Measurements from ENCODE around the gene KANK4.

The KANK4 gene

GRCh38 chr1:62237950-62238374, 81.3 kb downstream of the KANK4 start:
- TF ChIP-seq, protein P1, sequence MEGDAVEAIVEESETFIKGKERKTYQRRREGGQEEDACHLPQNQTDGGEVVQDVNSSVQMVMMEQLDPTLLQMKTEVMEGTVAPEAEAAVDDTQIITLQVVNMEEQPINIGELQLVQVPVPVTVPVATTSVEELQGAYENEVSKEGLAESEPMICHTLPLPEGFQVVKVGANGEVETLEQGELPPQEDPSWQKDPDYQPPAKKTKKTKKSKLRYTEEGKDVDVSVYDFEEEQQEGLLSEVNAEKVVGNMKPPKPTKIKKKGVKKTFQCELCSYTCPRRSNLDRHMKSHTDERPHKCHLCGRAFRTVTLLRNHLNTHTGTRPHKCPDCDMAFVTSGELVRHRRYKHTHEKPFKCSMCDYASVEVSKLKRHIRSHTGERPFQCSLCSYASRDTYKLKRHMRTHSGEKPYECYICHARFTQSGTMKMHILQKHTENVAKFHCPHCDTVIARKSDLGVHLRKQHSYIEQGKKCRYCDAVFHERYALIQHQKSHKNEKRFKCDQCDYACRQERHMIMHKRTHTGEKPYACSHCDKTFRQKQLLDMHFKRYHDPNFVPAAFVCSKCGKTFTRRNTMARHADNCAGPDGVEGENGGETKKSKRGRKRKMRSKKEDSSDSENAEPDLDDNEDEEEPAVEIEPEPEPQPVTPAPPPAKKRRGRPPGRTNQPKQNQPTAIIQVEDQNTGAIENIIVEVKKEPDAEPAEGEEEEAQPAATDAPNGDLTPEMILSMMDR (IDR thresholded peaks at IDR 0.05; ENCODE audit: low read depth, low read length) = no peak
- no peak for DNase-seq (ENCODE audit: extremely low read depth, low read depth)

DNA sequence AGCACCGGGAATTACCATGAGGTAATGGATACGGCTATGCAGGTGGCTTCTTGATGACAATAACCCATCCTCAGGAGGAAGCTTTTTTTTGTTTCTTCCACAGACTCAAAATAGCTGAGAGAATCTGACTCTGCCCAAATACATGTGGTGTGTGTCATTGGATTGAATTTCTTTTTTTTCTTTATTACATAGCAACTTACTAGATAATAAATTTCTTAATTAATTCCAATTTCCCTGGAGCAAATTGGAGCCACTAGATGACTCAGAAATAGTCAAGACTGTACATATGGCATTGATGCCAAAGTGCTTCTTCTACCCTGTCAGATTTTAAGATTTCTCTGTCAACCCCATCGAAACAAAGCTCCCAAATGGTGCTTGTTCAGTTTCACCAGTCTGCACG, 81.9 kb downstream of the KANK4 start:
- DNase-seq (ENCODE audit: extremely low read depth, low read depth) = no peak
- TF ChIP-seq, protein P1 (IDR thresholded peaks at IDR 0.05; ENCODE audit: low read depth, low read length) = no peak

DNA sequence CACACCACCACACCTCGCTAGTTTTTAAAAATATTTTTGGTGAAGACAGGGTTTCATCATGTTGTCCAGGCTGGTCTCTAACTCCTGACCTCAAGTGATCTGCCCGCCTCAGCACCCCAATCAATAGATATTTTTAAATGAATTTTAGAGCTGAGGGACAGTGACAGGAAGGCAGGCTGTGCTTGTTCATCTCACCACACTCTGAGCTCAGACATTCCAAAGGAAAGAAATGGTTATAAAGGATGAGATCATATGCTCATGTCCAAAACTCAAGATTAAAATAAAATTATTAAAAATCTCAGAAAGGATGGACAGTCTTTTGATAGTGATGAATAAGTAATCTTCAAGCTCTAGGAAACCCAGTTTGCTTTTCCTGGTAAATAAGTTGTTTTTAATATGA, 83.7 kb downstream of the KANK4 start:
- no peak for DNase-seq (ENCODE audit: extremely low read depth, low read depth)
- TF ChIP-seq, protein P1 (IDR thresholded peaks at IDR 0.05; ENCODE audit: low read depth, low read length) = no peak

- DNase-seq (ENCODE audit: extremely low read depth, low read depth) = no peak
- TF ChIP-seq, protein P1 (IDR thresholded peaks at IDR 0.05; ENCODE audit: low read depth, low read length) = no peak
Observed at GRCh38 chr1:62234688-62235087, 84.5 kb downstream of the KANK4 start.

DNA sequence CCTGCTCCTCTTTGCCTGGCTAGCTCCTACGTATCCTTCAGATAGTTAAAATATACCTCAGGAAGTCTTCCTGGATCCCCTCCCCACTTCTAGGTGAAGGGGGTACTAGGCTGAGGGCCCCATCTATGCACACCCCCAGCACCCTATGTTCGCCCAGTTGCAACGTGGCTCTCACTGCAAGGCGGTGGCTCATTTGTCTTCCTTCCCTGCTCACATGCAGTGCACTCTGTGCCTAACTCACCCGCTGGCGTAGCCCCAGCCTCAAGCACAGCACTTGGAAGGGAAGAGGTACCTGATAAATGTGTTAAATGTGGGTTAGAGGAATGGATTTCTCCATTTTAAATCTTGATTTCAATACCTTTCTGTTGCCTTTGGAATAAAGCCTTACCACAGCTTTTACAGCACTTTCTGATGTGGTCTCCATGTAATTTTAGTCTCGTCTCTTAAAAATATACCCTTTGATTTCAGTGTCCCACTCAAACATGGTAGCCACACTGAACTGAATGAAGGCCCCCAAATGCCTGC, 85.2 kb downstream of the KANK4 start:
- DNase-seq (ENCODE audit: extremely low read depth, low read depth) = no peak
- TF ChIP-seq, protein P1 (IDR thresholded peaks at IDR 0.05; ENCODE audit: low read depth, low read length) = no peak

DNA sequence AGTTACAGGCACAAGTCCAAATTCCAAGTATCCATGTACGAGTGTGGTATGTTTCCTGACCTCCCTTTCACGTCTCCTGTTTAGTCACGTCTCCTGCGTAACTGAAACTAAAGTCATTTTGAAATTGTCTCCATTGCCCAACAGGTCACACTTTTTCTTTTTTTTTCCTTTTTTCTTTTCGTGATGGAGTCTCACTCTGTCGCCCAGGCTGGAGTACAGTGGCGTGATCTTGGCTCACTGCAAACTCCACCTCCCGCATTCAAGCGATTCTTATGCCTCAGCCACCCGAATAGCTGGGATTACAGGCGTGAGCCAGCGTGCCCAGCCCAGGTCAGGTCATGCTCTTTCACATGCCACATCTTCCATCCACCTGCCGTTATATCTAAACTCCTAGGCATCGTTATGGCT, 86.4 kb downstream of the KANK4 start:
- TF ChIP-seq, protein P1 (IDR thresholded peaks at IDR 0.05; ENCODE audit: low read depth, low read length) = no peak
- DNase-seq (ENCODE audit: extremely low read depth, low read depth) = no peak

GRCh38 chr1:62230718-62231117, 88.5 kb downstream of the KANK4 start:
- DNase-seq (ENCODE audit: extremely low read depth, low read depth) = no peak
- TF ChIP-seq, protein P1 (IDR thresholded peaks at IDR 0.05; ENCODE audit: low read depth, low read length) = no peak
